Activated T-cell treated with anti-CD3 and anti-CD28 coated beads, Interleukin-2, amount 50 U/mL, for 4 hours (primary cell): ENCODE data around the gene METTL1. TPM values are rescaled to one million over a fixed set of nuclear protein-coding genes. Genes with fewer than 3 reads are reported as not detected.

ENCODE experiments used
- ATAC-seq, 2 donors: fragments of 200-7000 bp; cut with Tn5 transposase; one replicate each; pipeline ENCODE4 v1.10.0; 2021
- DNase-seq: peaks from one replicate; pipeline ENCODE4 v3.0.0-alpha.2; 2020
- H3K27me3 Mint-ChIP-seq: one replicate; pipeline ENCODE4 v1.8.0; 2021; ENCODE audit warnings: low read depth, mixed read lengths
- H3K36me3 Mint-ChIP-seq: one replicate; pipeline ENCODE4 v1.8.0; 2022; ENCODE audit warnings: mixed read lengths; ENCODE audit not compliant: insufficient read depth
- H3K4me1 Mint-ChIP-seq: one replicate; pipeline ENCODE4 v1.8.0; 2021; ENCODE audit warnings: low read depth, mixed read lengths
- H3K4me3 Mint-ChIP-seq: one replicate; pipeline ENCODE4 v1.8.0; 2021; ENCODE audit warnings: mild to moderate bottlenecking, moderate library complexity, mixed read lengths
- H3K9me3 Mint-ChIP-seq: one replicate; pipeline ENCODE4 v1.8.0; 2021; ENCODE audit warnings: mixed read lengths
- total RNA-seq, 3 donors: library from RNA; stranded (reverse); gene quantifications; one replicate each; pipeline ENCODE4 v1.2.1, GENCODE V29; 2021

METTL1 gene
- total RNA-seq, 3 donors from 2014 or later = 98.5 to 105 (median 104) TPM

GRCh38 chr12:57757771-57758170 lies 14.1 kb downstream of the METTL1 start:
- Mint-ChIP-seq H3K36me3 (peaks cover 12% of the 10 kb centered on the region), H3K4me3 (no peak overlapping the region), H3K9me3 (no peaks in the 10 kb centered on the region), H3K4me1 (peaks cover 37% of the 10 kb centered on the region), H3K27me3 (no peaks in the 10 kb centered on the region)
- ATAC-seq = no peak
- DNase-seq = no peak

- peak overlapping the region; percentile 84 for H3K4me3 Mint-ChIP-seq
- H3K27me3 Mint-ChIP-seq = no peaks in the 10 kb centered on the region
- peak; percentile 69 for DNase-seq
- peak; percentile 37 to 42 for ATAC-seq
- peaks cover 11% of the 10 kb centered on the region for H3K36me3 Mint-ChIP-seq
- H3K4me1 Mint-ChIP-seq = peaks cover 45% of the 10 kb centered on the region
- no peaks in the 10 kb centered on the region for H3K9me3 Mint-ChIP-seq
Measured at GRCh38 chr12:57756406-57757341, 15.2 kb downstream of the METTL1 start.

- Mint-ChIP-seq H3K4me3 (peak overlapping the region; percentile 84), H3K4me1 (peaks cover 54% of the 10 kb centered on the region), H3K36me3 (peaks cover 18% of the 10 kb centered on the region), H3K9me3 (no peaks in the 10 kb centered on the region), H3K27me3 (no peaks in the 10 kb centered on the region)
- ATAC-seq (no peak), DNase-seq (no peak)
Measured at GRCh38 chr12:57755454-57756372, 16.2 kb downstream of the METTL1 start.

- no peak overlapping the region for H3K4me3 Mint-ChIP-seq
- no peaks in the 10 kb centered on the region for H3K9me3 Mint-ChIP-seq
- H3K36me3 Mint-ChIP-seq = peaks cover 24% of the 10 kb centered on the region
- no peaks in the 10 kb centered on the region for H3K27me3 Mint-ChIP-seq
- H3K4me1 Mint-ChIP-seq = peaks cover 60% of the 10 kb centered on the region
- no peak for DNase-seq
- no peak for ATAC-seq
Measured at GRCh38 chr12:57755194-57755453, 16.8 kb downstream of the METTL1 start.

GRCh38 chr12:57754411-57755193 lies 17.3 kb downstream of the METTL1 start, which contains the start of gene MARCHF9:
TSS of gene MARCHF9 (plus strand) at chr12:57755103. CDS start at chr12:57755529, 426 bp downstream.
- peak; percentile 46 to 48 for ATAC-seq
- Mint-ChIP-seq H3K36me3 (peaks cover 21% of the 10 kb centered on the region), H3K4me3 (peak within 1 kb of the TSS; percentile 86), H3K9me3 (no peaks in the 10 kb centered on the region), H3K27me3 (no peaks in the 10 kb centered on the region), H3K4me1 (peaks cover 58% of the 10 kb centered on the region)
- DNase-seq = peak; percentile 80

GRCh38 chr12:57753756-57754337 lies 18.1 kb downstream of the METTL1 start:
- Mint-ChIP-seq H3K4me3 (peak overlapping the region; percentile 86), H3K36me3 (peaks cover 24% of the 10 kb centered on the region), H3K27me3 (no peaks in the 10 kb centered on the region), H3K4me1 (peaks cover 54% of the 10 kb centered on the region), H3K9me3 (no peaks in the 10 kb centered on the region)
- ATAC-seq = no peak
- no peak for DNase-seq

- ATAC-seq (no peak), DNase-seq (no peak)
- peaks cover 54% of the 10 kb centered on the region for H3K4me1 Mint-ChIP-seq
- H3K36me3 Mint-ChIP-seq = peaks cover 25% of the 10 kb centered on the region
- H3K9me3 Mint-ChIP-seq = no peaks in the 10 kb centered on the region
- H3K27me3 Mint-ChIP-seq = no peaks in the 10 kb centered on the region
- peak overlapping the region; percentile 96 for H3K4me3 Mint-ChIP-seq
Measured at GRCh38 chr12:57752668-57753000, 19.3 kb downstream of the METTL1 start.

GRCh38 chr12:57751788-57752667 lies 19.9 kb downstream of the METTL1 start, which contains the start of gene CDK4:
TSS of gene CDK4 (minus strand) at chr12:57752310. CDS start at chr12:57751717, 593 bp downstream.
- Mint-ChIP-seq H3K27me3 (no peaks in the 10 kb centered on the region), H3K4me3 (peak within 1 kb of the TSS; percentile 96), H3K9me3 (no peaks in the 10 kb centered on the region), H3K36me3 (peaks cover 30% of the 10 kb centered on the region), H3K4me1 (peaks cover 53% of the 10 kb centered on the region)
- peak; percentile 96 for DNase-seq
- ATAC-seq = peak; percentile 71 to 76

- Mint-ChIP-seq H3K4me3 (peak overlapping the region; percentile 96), H3K36me3 (peaks cover 32% of the 10 kb centered on the region), H3K27me3 (no peaks in the 10 kb centered on the region), H3K9me3 (no peaks in the 10 kb centered on the region), H3K4me1 (peaks cover 48% of the 10 kb centered on the region)
- ATAC-seq = no peak
- no peak for DNase-seq
Measured at GRCh38 chr12:57751432-57751787, 20.5 kb downstream of the METTL1 start.

- DNase-seq (no peak), ATAC-seq (no peak)
- peaks cover 49% of the 10 kb centered on the region for H3K4me1 Mint-ChIP-seq
- H3K27me3 Mint-ChIP-seq = no peaks in the 10 kb centered on the region
- peak overlapping the region; percentile 96 for H3K4me3 Mint-ChIP-seq
- peaks cover 38% of the 10 kb centered on the region for H3K36me3 Mint-ChIP-seq
- no peaks in the 10 kb centered on the region for H3K9me3 Mint-ChIP-seq
Measured at GRCh38 chr12:57750561-57751431, 21.1 kb downstream of the METTL1 start.

- peaks cover 41% of the 10 kb centered on the region for H3K36me3 Mint-ChIP-seq
- no peak overlapping the region for H3K4me3 Mint-ChIP-seq
- DNase-seq = no peak
- peaks cover 57% of the 10 kb centered on the region for H3K4me1 Mint-ChIP-seq
- no peak for ATAC-seq
- no peaks in the 10 kb centered on the region for H3K9me3 Mint-ChIP-seq
- no peaks in the 10 kb centered on the region for H3K27me3 Mint-ChIP-seq
Measured at GRCh38 chr12:57749061-57749460, 22.8 kb downstream of the METTL1 start.

- H3K4me1 Mint-ChIP-seq = peaks cover 49% of the 10 kb centered on the region
- no peaks in the 10 kb centered on the region for H3K27me3 Mint-ChIP-seq
- H3K4me3 Mint-ChIP-seq = peak overlapping the region; percentile 95
- H3K9me3 Mint-ChIP-seq = no peaks in the 10 kb centered on the region
- DNase-seq = no peak
- peaks cover 34% of the 10 kb centered on the region for H3K36me3 Mint-ChIP-seq
- no peak for ATAC-seq
Measured at GRCh38 chr12:57746025-57746424, 25.9 kb downstream of the METTL1 start.
